Smooth muscle cell (in vitro differentiated cells): ENCODE results near the gene RRM1. TPM values are rescaled to one million over a fixed set of nuclear protein-coding genes. Genes with fewer than 3 reads are reported as not detected.

Experiments used
- DNase-seq: peaks from one replicate; lab custom pipeline; 2025; ENCODE audit not compliant: unreplicated experiment; lab: John Stamatoyannopoulos, UW
- H2AFZ ChIP-seq: fragments of 200-600 bp; sonication (generic); 2 replicates; pipeline ENCODE4 v1.6.0; 2016; ENCODE audit warnings: antibody characterized with exemption, low read depth, mild to moderate bottlenecking
- H3F3A ChIP-seq: fragments of 200-600 bp; sonication (generic); 2 replicates; pipeline ENCODE4 v1.6.0; 2017; ENCODE audit warnings: antibody characterized with exemption, low read depth
- H3K27ac ChIP-seq: fragments of 200-600 bp; sonication (generic); 2 replicates; pipeline ENCODE4 v1.5.1; 2016; ENCODE audit warnings: low read depth, mild to moderate bottlenecking
- H3K27me3 ChIP-seq: fragments of 200-600 bp; sonication (generic); 2 replicates; pipeline ENCODE4 v1.6.1; 2016; ENCODE audit warnings: low read depth, mild to moderate bottlenecking
- H3K36me3 ChIP-seq: fragments of 200-600 bp; sonication (generic); 2 replicates; pipeline ENCODE4 v1.5.1; 2016; ENCODE audit warnings: low read depth
- H3K4me1 ChIP-seq: fragments of 200-600 bp; sonication (generic); 2 replicates; pipeline ENCODE4 v1.5.1; 2016; ENCODE audit warnings: low read depth
- H3K4me2 ChIP-seq: fragments of 200-600 bp; sonication (generic); 2 replicates; pipeline ENCODE4 v1.6.0; 2016; ENCODE audit warnings: mild to moderate bottlenecking
- H3K4me3 ChIP-seq: fragments of 200-600 bp; sonication (generic); 2 replicates; pipeline ENCODE4 v1.5.1; 2016; ENCODE audit warnings: mild to moderate bottlenecking
- H3K79me2 ChIP-seq: fragments of 200-600 bp; sonication (generic); 2 replicates; pipeline ENCODE4 v1.6.0; 2016; ENCODE audit warnings: low read depth, mild to moderate bottlenecking
- H3K9ac ChIP-seq: fragments of 200-600 bp; sonication (generic); 2 replicates; pipeline ENCODE4 v1.6.0; 2016; ENCODE audit warnings: low read depth
- H3K9me3 ChIP-seq: fragments of 200-600 bp; sonication (generic); replicated peaks from 2 replicates; pipeline ENCODE4 v1.5.1; 2016; ENCODE audit warnings: low read depth
- H4K20me1 ChIP-seq: fragments of 200-600 bp; sonication (generic); 2 replicates; pipeline ENCODE4 v1.6.0; 2016; ENCODE audit warnings: low read depth
- WGBS: methylation state at CpG from one replicate; pipeline ENCODE4 v1.1.7; 2016; ENCODE audit warnings: low lambda C conversion rate; 5-methylcytosine and 5-hydroxymethylcytosine counted together
- polyA plus RNA-seq: library from polyadenylated mRNA; unstranded; fragments of >200 nt; fragmentation: Nextera tagmentation; extraction: Ambion mirVana; gene quantifications from 2 replicates; pipeline ENCODE4 v1.2.1, GENCODE V29; 2016
- total RNA-seq: library from RNA; depleted of rRNA; stranded (reverse); fragments of >200 nt; gene quantifications from 2 replicates; pipeline ENCODE4 v1.2.3, GENCODE V29; 2014
- TF ChIP-seq, protein P1 (sequence below): fragments of 200-600 bp; sonication (generic); IDR thresholded peaks from 2 replicates; pipeline ENCODE4 v1.5.1; 2017; ENCODE audit warnings: borderline replicate concordance, mild to moderate bottlenecking, antibody characterized with exemption; ENCODE audit not compliant: insufficient read depth, poor library complexity, severe bottlenecking

The RRM1 gene
- total and polyA plus RNA-seq, 2 experiments from 2014 or later, result 36.4 to 90.5 TPM

DNA sequence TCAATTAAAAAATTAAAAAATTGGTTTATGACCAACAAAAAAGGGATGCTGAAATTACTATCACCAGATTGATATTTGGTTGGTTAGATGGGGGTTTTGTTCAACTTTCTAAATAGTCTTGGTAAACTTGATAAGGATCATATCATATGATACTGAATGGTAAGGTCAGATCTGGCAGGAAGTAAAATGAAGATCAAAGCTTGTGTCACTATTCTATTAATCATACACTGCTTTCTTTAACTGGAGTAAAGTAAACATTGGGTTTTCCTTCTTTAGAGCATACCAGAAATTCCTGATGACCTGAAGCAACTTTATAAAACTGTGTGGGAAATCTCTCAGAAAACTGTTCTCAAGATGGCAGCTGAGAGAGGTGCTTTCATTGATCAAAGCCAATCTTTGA is 40.2 kb downstream of the RRM1 start:
- no peaks in the 10 kb centered on the region for H4K20me1 ChIP-seq
- no peak for DNase-seq

DNA sequence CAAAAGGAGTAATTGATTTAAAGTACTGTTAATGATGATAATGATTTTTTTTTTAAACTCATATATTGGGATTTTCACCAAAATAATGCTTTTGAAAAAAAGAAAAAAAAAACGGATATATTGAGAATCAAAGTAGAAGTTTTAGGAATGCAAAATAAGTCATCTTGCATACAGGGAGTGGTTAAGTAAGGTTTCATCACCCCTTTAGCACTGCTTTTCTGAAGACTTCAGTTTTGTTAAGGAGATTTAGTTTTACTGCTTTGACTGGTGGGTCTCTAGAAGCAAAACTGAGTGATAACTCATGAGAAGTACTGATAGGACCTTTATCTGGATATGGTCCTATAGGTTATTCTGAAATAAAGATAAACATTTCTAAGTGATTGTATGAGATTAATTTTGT is 43.9 kb downstream of the RRM1 start:
- no peak overlapping the region for H3K4me3 ChIP-seq
- no peaks in the 10 kb centered on the region for H3K27me3 ChIP-seq
- H2AFZ ChIP-seq, result no peak overlapping the region
- peaks cover 16% of the 10 kb centered on the region for H3K36me3 ChIP-seq
- H3F3A ChIP-seq, result no peaks in the 10 kb centered on the region
- no peak overlapping the region for H3K27ac ChIP-seq
- no peak for DNase-seq
- H4K20me1 ChIP-seq, result no peaks in the 10 kb centered on the region
- no peaks in the 10 kb centered on the region for H3K79me2 ChIP-seq
- no peak overlapping the region for H3K4me2 ChIP-seq
- no peaks in the 10 kb centered on the region for H3K4me1 ChIP-seq
- no peak overlapping the region for H3K9ac ChIP-seq
- TF ChIP-seq, protein P1, sequence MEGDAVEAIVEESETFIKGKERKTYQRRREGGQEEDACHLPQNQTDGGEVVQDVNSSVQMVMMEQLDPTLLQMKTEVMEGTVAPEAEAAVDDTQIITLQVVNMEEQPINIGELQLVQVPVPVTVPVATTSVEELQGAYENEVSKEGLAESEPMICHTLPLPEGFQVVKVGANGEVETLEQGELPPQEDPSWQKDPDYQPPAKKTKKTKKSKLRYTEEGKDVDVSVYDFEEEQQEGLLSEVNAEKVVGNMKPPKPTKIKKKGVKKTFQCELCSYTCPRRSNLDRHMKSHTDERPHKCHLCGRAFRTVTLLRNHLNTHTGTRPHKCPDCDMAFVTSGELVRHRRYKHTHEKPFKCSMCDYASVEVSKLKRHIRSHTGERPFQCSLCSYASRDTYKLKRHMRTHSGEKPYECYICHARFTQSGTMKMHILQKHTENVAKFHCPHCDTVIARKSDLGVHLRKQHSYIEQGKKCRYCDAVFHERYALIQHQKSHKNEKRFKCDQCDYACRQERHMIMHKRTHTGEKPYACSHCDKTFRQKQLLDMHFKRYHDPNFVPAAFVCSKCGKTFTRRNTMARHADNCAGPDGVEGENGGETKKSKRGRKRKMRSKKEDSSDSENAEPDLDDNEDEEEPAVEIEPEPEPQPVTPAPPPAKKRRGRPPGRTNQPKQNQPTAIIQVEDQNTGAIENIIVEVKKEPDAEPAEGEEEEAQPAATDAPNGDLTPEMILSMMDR, result no peak
- WGBS, result 100% methylated on average over 1 of the region's 1 CpG
- no peaks in the 10 kb centered on the region for H3K9me3 ChIP-seq

More for the DNA sequence above, 40.2 kb downstream of the RRM1 start:
- Histone ChIP-seq H2AFZ (no peak overlapping the region), H3K4me3 (no peak overlapping the region), H3K4me2 (no peak overlapping the region), H3K4me1 (no peaks in the 10 kb centered on the region), H3K9ac (no peak overlapping the region), H3F3A (no peaks in the 10 kb centered on the region), H3K9me3 (no peaks in the 10 kb centered on the region), H3K36me3 (peaks cover 16% of the 10 kb centered on the region), H3K27me3 (no peaks in the 10 kb centered on the region), H3K27ac (no peak overlapping the region), H3K79me2 (no peaks in the 10 kb centered on the region)
- TF ChIP-seq, protein P1, result no peak

DNA sequence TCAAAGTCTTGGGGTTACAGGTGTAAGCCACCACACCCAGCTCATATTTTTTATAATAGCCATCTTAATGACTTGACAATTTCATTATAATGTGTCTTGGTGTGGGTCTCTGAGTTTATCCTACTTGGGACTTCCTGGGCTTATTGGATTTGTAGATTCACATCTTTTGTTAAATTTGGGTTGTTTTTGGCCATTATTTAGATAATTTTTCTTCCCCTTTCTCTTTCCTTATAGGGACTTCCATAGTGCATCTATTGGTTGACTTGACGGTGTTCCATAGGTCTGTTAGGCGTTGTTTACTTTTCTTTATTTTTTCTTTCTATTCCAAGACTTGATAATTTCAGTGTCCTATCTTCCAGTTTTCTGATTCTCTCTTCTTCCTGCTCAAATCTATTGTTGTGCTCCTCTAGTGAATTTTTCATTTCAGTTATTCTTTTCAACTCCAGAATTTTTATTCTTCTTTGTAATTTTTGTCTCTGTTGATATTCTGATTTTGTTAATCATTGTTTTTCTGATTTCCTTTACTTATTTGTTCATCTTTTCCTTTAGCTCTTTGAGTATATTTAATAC is 45.6 kb downstream of the RRM1 start:
- Histone ChIP-seq H3K4me2 (no peak overlapping the region), H3K4me3 (no peak overlapping the region), H3K27me3 (no peaks in the 10 kb centered on the region), H3K36me3 (peaks cover 14% of the 10 kb centered on the region), H3K27ac (no peak overlapping the region), H3K79me2 (no peaks in the 10 kb centered on the region), H3F3A (no peaks in the 10 kb centered on the region), H3K9ac (no peak overlapping the region), H3K4me1 (no peaks in the 10 kb centered on the region), H3K9me3 (no peaks in the 10 kb centered on the region), H4K20me1 (no peaks in the 10 kb centered on the region), H2AFZ (no peak overlapping the region)
- 98% methylated on average over 2 of the region's 2 CpGs for WGBS
- TF ChIP-seq, protein P1, result no peak
- DNase-seq, result no peak

DNA sequence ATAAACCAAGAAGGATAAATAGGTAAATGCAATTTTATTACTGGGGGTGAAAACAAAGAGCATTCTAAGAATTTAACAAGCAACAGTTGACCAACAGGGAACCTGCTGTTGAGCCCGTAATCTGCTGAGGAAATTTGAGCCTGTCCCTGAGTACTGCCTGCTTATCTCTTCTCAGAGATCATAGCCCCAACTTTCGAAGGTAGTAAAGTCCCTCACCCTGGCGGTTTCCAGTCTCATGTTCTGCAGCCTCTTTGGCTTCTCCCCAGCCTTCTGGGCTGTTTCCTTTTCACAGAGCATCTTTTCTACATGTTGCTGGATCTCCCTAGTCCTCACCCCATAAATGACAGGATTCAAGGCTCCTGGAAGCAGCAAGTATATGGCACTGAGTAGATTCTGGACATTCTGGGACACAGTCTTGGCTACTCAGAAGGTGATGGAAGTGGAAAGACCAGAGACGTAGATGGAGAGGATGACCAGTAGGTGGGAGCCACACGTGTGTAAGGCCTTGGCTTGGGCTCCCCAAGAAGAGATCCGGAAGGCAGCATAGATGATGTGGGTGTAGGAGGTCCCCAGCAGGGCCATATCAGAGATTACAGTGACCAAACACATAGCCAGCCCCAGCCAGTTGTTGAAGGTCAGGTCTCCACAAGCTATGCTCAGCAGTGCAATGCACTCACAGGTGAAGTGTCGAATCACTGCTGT is 51.6 kb downstream of the RRM1 start:
- H3K9ac ChIP-seq, result no peak overlapping the region
- TF ChIP-seq, protein P1, result no peak
- H3K79me2 ChIP-seq, result no peaks in the 10 kb centered on the region
- no peaks in the 10 kb centered on the region for H3F3A ChIP-seq
- H2AFZ ChIP-seq, result no peak overlapping the region
- no peaks in the 10 kb centered on the region for H3K27me3 ChIP-seq
- no peak overlapping the region for H3K4me2 ChIP-seq
- no peak for DNase-seq
- H3K9me3 ChIP-seq, result no peaks in the 10 kb centered on the region
- H3K4me3 ChIP-seq, result no peak overlapping the region
- WGBS, result 68% methylated on average over 7 of the region's 7 CpGs
- H3K36me3 ChIP-seq, result no peaks in the 10 kb centered on the region
- no peak overlapping the region for H3K27ac ChIP-seq
- H3K4me1 ChIP-seq, result no peaks in the 10 kb centered on the region
- H4K20me1 ChIP-seq, result no peaks in the 10 kb centered on the region
